VCaP (cell line): ENCODE measurements around the gene ADAT3.

Experiments used
- H3K27ac ChIP-seq: fragments of 450-650 bp; 2 replicates; pipeline ENCODE4 v1.5.1; 2017
- CTCF ChIP-seq: fragments of 450-650 bp; conservative IDR thresholded peaks from 2 replicates; pipeline ENCODE4 v1.5.1; 2017; ENCODE audit warnings: mild to moderate bottlenecking, moderate library complexity

ADAT3 gene

GRCh38 chr19:1917146-1917545 is 11.9 kb downstream of the ADAT3 start:
- no peak overlapping the region for H3K27ac ChIP-seq
- TF ChIP-seq CTCF = no peak

GRCh38 chr19:1917926-1918325 is 12.7 kb downstream of the ADAT3 start:
- no peak overlapping the region for H3K27ac ChIP-seq
- no peak for TF ChIP-seq CTCF

- no peak for TF ChIP-seq CTCF
Measured at GRCh38 chr19:1918975-1919374, 13.8 kb downstream of the ADAT3 start.

GRCh38 chr19:1920644-1921043 is 15.4 kb downstream of the ADAT3 start:
- TF ChIP-seq CTCF = no peak
- H3K27ac ChIP-seq = no peak overlapping the region

More at GRCh38 chr19:1918975-1919374, 13.8 kb downstream of the ADAT3 start:
- no peak overlapping the region for H3K27ac ChIP-seq

GRCh38 chr19:1921326-1921725 is 16.1 kb downstream of the ADAT3 start:
- H3K27ac ChIP-seq = no peak overlapping the region
- TF ChIP-seq CTCF = no peak

- no peak for TF ChIP-seq CTCF
- no peak overlapping the region for H3K27ac ChIP-seq
Measured at GRCh38 chr19:1921825-1922224, 16.6 kb downstream of the ADAT3 start.

GRCh38 chr19:1922803-1923202 is 17.6 kb downstream of the ADAT3 start:
- TF ChIP-seq CTCF = no peak
- H3K27ac ChIP-seq = no peak overlapping the region

- H3K27ac ChIP-seq = no peak overlapping the region
- no peak for TF ChIP-seq CTCF
Measured at GRCh38 chr19:1923319-1923718, 18.1 kb downstream of the ADAT3 start.
